ENCODE results near the gene PER2.
"Not testable (repeated sequence)": the region's sequence is repeated elsewhere in the genome, so short reads cannot be mapped to it uniquely, and the experiment has no call there.

The PER2 gene

DNA sequence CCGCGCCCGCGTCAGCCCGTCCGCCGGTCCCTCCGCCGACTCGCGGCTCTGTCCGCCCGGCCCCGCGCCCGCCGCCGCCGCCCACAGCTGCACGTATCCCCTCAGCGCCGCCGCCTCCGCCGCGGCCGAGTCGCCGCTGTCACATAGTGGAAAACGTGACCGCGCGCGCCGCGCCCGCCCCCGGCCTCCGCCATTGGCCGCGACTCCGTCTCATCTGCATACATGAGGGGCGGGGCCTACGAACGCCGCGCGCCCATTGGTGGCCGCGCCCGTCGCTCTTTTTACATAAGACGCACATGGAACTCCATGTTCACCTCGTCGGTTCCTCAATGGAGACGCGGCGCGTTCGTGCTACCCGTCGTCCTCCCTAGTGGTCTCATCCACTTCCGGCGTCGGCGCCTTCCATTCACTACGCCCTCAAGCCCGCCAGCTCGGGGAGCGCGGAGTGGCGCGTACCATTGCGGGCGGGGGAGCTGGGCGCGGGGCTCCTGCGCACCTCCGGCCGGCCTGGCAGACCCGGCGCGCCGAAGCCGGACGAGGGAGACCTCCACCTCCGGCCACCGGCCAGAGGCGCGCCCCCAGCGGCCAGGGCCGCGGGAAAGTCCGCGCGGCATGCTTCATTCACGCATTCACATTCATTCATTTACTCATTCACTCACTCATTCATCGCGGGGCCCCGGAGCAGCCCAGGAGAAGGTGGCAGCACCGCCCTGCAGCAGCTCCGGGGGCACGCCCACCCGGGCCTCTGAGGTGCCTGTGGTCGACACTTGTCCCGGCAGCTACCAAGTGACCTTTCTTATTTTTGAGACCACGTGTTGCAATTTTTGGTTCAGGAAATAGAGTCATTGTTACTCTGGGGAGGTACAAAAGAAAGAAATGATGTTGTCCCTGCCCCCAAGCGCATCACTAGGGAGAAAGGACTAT lies 502 bp upstream of the PER2 start:
- peak; percentile 94 for DNase-seq (ENCODE audit: low read depth, low spot score)

DNA sequence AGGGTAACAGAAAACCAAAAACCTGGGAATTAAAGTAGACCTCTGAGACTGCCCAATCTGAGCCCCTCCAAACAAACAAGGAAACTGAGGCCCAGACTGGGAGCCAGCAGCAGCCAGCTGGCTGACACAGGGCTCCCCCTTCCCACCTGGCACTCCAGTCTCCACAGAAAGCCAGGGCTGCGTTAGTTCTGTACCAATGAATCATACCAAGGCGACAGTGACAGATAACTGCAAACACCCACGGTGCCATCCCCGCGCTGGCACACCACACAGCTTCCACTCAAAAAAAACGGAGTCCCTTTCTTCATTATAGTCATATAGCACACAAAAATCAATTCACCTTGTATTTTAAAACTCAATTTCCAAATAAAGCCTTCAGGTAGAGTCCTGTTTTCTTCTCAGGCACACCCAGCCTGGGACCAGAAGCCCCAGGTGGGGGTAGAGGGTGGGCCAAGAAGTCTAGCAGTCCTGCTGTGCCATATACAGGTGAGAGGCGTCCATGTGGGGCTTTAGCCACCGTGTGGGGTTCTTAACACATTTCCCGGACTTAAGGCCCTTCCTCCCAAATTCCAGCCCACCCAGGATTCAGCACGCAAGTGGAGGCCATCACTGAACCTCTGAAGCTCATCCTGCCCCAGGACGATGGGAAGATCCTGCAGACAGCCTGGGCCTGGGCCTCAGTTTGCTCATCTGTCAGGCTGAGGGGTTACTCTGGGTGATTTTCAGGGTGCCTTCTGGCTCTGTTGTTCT lies 1.2 kb downstream of the PER2 start:
- no peak for DNase-seq (ENCODE audit: low read depth, low spot score)

DNA sequence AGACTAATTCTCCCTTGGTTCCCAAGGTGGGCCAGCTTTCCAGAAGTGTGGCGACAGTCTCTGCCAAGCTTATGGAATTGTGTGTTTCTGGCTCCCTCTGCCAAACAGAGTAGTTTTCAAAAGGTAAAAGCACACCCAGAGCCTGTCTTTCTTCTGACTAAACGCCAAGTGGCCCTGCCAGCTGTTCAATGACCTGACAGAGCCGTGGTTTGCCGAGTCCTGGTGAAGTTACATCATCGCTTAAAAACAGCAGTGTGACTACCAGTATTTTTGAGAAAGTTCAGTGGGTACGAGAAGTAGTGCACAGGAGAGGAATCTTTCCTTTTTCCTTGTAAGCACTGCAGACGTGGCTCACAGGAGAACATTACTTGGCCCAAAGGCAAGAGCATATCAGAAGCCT lies 1.9 kb downstream of the PER2 start:
- DNase-seq (ENCODE audit: low read depth, low spot score), result no peak

DNA sequence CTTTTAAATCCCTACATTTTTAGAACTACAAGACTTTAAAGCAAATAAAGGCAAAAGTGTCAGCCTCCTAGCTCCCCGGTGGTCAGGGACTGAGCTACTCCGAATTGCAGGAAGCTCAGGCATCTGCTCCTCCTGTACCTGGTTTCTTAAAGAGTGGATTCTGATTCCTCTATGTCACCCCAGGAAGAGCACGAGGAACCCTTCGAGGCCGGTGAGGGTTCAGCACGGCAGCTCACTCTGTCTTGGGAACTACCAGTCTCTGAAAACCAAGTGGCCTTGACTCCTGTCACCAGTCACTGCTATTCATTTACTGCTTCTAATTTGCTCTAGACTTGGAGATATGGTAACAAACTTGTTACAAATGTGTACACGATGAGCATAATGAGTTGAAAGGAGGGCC lies 2.3 kb downstream of the PER2 start:
- DNase-seq (ENCODE audit: low read depth, low spot score), result no peak

DNA sequence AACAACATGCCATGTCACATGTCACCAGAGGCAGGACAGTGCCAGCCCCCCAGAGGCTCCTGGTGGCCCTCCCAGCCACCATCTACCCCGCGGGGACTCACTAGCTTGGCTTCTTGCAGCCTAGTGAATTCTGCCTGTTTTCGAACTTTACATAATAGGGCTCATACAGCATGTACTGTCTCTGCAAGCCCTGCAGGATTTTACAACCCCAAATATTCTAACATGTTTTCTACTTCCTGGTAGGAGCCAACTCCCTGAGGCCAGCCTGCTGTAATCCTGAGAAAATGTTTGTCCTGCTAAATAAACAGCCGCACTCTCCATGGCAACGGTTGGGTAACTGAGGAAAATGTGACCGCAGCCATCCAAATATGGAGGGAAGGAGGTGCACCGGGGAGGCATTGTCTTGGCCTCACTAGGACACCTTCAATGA lies 2.7 kb downstream of the PER2 start:
- no peak for DNase-seq (ENCODE audit: low read depth, low spot score)

DNA sequence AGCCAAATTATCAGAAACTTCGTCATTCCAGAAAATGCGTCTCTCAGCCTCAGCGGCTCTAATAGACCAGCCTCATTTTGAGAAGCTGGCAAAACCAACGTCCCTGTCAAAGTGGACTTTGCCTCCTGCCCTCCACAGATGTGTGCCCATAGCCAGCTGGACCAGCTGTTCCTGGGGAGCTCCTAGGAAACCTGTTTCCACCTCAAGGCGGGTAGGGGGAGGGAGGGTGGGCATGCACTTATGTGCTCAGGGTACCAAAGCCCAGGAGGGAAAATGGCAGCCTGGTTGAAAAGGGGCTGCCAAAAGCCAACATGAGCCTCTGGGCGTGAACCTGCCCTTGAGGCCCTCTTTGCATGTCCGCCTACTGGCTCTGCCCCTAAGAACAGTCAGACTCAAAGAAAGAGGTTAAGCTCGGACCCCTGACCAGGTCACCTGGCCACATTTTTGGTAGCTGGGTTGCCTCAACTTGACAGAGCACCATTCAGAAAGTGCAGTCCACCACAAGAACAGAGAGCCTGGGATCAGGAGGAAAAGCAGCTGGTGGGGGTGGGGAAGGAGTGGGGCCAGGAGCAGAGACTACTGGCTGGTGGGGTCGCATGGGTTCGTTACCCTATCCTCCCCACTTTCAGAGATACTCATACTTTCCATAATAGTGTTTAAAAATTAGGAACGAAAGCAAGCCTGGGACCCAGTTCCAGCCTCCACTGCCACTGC lies 3.5 kb downstream of the PER2 start:
- no peak for DNase-seq (ENCODE audit: low read depth, low spot score)

DNA sequence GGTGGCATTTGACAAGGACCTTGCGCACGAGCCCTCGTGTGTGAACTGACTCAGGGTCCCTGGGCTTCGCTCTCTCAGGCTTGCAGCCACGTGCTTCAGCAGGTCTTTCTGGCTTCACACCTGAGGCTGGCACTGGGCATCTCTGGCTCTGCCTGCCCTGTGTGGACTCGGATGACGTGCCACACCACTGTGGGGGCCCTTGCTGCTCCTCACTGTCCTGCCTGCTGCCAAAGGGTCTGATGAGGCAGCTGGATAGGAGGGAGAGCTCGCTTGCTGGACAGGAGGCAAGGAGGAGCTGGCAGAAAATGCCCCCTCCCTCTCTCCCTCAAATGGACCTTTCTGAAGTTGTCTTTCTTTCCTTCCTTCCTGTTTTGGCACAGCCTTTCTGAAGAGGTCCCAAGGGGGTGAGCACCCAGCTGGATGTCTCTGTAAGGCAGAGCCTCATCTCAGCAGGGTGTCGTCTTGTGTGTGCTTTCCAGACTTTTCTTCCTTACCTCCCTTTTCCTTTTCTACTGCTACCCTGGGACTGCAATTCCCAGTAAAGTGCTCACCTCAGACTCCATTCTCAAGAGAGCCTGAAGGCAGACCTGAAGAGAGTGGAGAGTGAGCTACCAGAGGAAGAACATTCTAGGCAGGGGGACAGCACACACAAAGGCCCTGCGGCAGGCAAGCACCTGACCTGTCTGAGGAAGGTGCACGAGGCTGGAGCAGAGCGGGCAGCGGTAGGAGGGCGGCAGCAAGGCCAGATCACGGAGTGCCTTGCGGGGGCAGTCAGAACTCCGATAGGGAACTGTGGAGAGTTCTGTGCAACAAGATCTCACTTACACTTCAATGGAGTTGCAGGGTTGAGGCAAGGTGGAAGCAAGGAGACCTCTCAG lies 5.3 kb downstream of the PER2 start:
- no peak for DNase-seq (ENCODE audit: low read depth, low spot score)

DNA sequence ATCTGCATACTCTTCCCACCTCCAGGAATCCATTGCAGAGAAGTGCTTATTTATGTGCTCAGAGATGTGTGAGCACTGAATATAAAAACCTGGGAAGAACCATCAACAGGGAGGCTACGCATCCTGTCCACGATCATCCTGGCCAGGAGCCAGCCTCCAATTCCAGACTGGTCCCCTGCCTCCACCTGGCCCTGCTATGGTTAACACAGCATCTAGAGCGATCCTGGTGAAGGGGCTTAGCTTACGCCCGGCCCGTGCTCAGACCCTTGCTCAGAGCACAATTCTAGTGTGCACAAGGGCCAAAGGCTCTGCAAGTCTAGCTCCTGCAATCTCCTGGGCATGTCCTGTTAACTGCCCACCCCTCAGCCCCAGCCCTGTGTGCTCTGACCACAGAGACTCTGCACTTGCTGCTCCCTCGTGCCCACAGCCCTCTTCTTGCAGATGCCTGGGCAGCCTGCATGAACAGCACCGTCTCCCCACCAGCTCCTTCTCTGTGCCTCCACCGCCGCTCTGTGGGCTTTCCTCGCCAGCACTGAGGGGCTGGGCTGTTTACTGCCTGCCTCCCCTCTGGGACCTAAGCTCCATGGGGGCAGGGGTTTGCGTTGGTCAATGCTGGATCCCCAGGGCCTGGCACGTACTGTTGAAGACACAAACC lies 6.5 kb downstream of the PER2 start:
- no peak for DNase-seq (ENCODE audit: low read depth, low spot score)

DNA sequence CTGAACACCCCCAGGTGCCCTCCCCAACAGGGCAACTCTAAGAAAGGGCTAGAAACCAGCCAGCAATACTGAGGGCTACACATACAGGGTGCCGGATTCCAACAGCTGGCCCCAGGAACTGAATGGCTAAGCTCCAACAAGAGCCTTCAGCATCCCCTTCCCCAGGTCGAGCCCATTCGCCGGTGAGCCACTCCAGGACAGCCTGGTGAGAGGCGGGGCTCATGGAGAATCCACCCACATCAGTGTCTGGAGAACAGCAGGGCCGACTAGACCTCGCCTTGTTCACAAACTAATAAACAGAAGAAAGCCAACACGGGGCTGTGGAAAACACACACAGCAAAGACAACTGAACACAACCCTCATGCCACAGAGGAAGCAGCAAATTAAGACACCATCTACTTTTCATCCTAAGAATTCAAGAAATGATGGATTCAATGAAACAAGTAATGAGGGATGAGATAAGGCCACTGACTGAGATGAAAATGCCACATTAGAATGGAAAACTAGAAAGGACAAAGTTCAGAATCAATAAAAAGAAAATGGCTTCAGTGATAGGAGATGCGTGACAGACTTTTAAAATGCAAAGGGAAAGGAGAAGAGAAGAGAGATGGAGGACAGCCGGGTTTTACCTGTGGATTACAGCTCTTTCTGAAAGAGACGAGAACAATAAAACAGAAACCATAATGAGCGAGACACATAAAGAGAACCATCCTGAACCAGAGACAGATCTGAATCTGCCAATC lies 8.2 kb downstream of the PER2 start:
- no peak for DNase-seq (ENCODE audit: low read depth, low spot score)

DNA sequence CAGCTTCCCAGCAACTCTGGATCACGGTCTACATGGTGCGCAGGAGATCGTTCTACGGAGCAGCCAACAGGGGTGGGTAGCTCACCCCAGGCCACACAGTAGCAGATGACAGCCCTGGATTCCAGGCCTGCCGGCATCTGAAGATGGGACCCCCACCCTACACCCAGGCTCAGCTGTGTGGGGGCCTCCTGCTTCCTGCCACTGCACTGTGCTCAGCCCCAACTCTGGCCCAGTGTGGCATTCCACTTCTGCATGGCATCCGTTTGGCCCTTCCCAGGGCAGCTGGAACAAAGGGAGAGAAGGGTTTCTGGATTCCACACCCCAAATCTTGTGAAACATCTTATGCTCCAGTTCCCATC lies 9.1 kb downstream of the PER2 start:
- no peak for DNase-seq (ENCODE audit: low read depth, low spot score)

DNA sequence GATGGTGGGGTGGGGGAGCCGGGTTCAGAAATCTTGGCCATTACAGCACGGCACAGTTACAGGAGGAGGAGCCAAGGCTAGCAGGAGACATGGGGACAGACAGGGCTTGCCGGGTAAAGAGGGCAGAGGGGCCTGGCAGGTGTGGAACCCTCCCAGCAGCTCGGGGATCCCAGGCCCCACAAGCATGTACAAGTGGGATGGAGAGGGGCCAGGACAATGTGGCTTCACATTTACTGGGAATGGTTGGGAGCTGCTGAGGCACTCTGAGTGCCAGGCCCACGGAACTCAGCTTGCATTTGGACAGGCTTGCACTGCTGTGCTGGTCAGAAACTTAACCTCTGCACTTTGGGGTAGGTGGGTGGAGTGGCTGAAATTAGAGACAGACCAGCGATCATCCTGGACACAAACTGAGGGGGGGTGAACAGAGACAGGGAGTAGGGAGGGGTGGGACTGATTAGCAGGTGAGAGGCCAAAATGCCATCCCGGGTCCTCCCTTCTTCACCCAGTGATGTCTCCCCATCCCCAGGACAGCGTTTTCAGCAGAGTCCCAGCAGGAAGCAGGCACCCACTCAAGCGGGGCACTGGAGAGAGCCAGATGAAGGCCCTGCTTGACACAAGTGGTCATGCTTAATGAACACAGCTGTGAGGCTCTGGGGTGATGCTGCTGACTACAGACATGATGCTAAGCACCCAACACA lies 9.6 kb downstream of the PER2 start:
- DNase-seq (ENCODE audit: low read depth, low spot score), result no peak

DNA sequence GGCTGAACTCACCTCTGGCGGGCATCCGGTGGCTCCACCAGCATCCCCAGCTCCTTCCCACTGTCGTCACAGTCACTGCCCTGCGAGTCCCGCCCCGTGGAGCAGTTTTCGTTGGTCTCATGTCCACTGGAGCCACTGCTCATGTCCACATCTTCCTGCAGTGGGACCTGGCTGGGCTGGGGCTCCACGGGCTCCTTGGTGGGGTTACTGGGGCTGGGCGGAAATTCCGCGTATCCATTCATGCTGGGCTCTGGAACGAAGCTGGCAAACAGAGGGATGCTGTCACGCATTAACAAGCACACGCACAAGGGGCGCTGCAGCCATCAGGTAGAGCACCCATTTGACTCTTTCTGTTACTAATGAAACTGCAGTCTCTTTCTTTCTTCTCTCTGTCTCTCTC lies 10.7 kb downstream of the PER2 start:
- no peak for DNase-seq (ENCODE audit: low read depth, low spot score)

DNA sequence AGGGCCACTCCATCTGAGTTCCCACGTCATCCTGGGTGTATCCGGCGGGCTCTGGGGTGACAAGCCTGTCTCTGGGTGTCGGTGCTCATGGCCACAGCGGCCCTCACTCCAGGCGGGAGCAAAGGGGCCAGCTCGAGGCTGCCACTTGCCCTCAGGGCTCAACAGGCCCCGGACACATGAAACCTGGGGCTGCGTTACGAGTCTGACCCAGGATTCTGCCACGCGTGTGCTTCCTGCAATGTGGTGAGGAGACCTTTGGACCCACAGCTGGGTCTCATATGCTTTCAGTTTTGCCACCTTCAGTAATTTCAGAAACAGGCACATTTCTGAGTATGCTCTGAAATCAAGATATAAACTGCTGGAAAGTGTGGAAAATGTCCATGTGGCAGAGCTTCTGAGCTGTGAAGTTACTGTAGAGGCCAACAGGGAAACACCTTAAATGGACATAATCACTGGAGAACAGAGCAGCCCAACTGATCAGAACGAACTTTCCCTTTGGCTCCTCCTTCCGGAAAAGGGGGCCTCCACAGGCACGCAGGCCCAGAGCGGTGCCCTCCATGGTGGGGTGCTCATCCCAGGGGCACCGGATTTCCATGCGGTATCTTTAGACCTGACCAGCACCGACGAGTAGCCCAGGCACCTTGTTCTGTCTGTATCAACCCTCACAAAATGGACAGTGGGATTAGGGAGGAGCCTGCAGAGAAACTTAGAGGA lies 14.1 kb downstream of the PER2 start:
- no peak for DNase-seq (ENCODE audit: low read depth, low spot score)

DNA sequence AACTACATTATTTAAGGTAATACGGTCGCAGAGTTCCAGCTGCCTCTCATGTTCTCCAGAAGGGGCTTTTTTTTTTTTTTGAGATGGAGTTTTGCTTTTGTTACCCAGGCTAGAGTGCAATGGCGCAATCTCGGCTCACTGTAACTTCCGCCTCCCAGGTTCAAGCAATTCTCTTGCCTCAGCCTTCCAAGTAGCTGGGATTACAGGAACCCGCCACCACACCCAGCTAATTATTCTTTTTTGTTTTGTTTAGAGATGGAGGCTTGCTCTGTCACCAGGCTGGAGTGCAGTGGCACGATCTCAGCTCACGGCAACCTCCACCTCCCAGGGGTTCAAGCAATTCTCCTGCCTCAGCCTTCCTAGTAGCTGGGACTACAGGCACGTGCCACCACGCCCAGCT lies 15.0 kb downstream of the PER2 start:
- DNase-seq (ENCODE audit: low read depth, low spot score), result not testable (repeated sequence)

DNA sequence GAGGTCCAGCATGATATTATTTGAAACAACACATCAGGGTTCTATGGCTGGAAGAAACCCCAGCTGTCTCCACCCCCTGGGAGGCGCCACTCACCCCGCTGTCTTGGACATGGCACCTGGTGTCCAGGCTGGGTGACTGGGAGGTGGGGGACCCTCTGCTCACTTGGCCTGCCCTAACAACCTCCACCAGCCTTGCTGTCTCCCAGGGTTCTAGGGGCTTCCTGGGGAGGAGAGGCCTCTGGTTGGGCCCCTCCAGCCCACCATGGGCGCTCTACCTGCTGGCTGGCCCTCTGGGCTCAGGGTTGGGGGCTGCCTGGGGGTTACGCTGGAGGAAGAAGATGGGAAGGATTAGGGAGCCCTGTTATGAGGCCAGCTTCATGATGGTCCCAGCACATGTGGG lies 16.3 kb downstream of the PER2 start:
- no peak for DNase-seq (ENCODE audit: low read depth, low spot score)

DNA sequence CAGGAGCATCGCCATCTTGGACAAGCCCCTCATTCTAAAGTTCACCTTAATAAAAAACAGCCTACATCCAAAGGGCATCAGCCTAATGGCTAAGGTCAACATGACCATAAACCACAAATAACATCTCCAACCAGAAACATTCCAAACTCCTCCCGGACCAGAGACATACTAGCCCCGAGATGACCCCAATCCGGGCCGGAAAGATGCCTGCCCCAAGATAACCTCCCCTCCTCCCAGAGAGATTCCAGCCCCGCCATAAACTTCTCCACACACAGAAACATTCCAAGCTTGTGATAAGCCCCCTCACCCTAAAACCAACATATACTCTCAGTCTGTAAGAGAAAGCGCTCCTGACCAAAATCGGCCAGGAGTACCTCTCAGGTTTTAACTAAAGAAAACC lies 16.7 kb downstream of the PER2 start:
- not testable (repeated sequence) for DNase-seq (ENCODE audit: low read depth, low spot score)

DNA sequence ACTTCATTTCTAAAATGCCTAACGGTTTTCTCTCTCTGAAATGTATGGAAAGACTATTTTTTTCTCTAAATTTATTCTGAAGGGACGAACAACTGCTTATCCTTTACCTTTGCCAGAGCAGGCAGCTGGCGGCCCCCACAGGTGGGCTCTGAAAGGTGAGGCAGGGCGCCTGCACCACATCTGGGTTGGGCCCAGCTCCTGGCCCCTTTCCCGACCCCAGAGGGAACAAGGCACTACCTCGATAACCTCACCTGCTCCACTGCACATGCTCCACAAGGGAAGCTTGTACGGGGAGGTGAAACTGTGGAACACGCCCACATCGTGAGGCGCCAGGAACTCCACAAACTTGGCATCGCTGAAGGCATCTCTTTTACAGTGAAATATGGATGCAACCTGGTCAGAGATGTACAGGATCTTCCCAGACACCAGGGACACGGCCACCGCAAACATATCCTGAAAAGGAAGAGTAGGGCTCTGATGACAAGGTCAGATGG lies 17.3 kb downstream of the PER2 start:
- DNase-seq (ENCODE audit: low read depth, low spot score), result no peak

DNA sequence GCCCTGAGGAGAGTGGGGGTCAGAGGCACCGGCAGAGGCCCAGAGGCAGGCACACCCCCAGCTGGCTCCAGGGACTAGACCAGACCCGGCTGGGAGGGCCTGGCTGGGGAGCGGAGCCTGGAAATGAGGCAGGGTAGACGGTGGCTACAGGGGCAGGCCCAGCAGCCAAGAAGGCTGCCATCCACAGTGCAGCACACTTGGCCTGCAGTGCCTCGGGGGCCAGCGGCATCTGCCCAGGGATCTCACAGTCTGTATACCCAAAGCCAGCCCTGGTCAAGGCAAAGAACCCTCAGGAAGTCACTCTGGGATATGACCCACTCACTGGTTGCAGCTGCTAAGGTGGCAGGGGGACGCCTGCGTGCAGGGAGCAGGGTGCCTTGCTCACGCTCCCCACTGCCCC lies 17.8 kb downstream of the PER2 start:
- DNase-seq (ENCODE audit: low read depth, low spot score), result no peak

DNA sequence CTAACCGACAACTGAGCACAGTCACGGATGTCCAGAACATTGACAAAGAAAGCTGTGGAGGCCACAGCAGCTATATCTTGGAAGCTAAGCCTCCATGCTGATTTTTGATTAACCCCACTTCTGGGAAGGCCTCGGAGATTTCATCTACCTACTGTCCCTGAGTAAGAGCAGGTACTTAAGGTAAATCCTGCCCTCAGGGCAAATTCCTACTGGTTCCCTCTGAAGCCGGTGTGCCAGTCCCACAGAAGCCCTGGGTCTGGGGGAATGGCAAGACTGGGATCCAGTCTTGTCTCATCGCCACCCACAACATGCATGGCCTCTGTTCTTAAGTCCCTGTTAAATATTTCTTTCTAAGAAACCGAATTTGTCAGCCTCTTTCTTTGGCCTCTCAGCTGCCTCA lies 18.7 kb downstream of the PER2 start:
- DNase-seq (ENCODE audit: low read depth, low spot score), result no peak
